ENCODE measurements around the gene RAET1L.
"Not testable (repeated sequence)": the region's sequence is repeated elsewhere in the genome, so short reads cannot be mapped to it uniquely, and the experiment has no call there.

RAET1L gene

GRCh38 chr6:150025201-150025917 lies at the start of gene RAET1L:
RAET1L (minus strand) TSS chr6:150025532; CDS start chr6:150025471, 61 bp downstream.
- DNase-seq (ENCODE audit: low read depth in 2 of 2) = no peak

GRCh38 chr6:150075034-150075421 lies 49.7 kb upstream of the RAET1L start:
- DNase-seq (ENCODE audit: low read depth in 2 of 2) = no peak

GRCh38 chr6:150074396-150075033 lies 49.2 kb upstream of the RAET1L start:
- not testable (repeated sequence) for DNase-seq (ENCODE audit: low read depth in 2 of 2)

- DNase-seq (ENCODE audit: low read depth in 2 of 2) = peak; percentile 28 to 43
These were observed 46.9 kb upstream of the RAET1L start for GRCh38 chr6:150072201-150072600.

- DNase-seq (ENCODE audit: low read depth in 2 of 2) = no peak
These were observed 45.0 kb upstream of the RAET1L start for GRCh38 chr6:150070236-150070818.

GRCh38 chr6:150069706-150070105 lies 44.4 kb upstream of the RAET1L start:
- DNase-seq (ENCODE audit: low read depth in 2 of 2) = no peak

GRCh38 chr6:150068720-150069648 lies 43.7 kb upstream of the RAET1L start, which contains the start of gene ULBP3:
ULBP3 (minus strand) TSS chr6:150069121; CDS start chr6:150069066, 55 bp downstream.
- DNase-seq (ENCODE audit: low read depth in 2 of 2) = peak; percentile 66 to 67

- DNase-seq (ENCODE audit: low read depth in 2 of 2) = no peak
These were observed 42.8 kb upstream of the RAET1L start for GRCh38 chr6:150068151-150068550.

GRCh38 chr6:150065083-150065482 lies 39.8 kb upstream of the RAET1L start:
- no peak for DNase-seq (ENCODE audit: low read depth in 2 of 2)

GRCh38 chr6:150063640-150064039 lies 38.3 kb upstream of the RAET1L start:
- DNase-seq (ENCODE audit: low read depth in 2 of 2) = no peak

- not testable (repeated sequence) for DNase-seq (ENCODE audit: low read depth in 2 of 2)
These were observed 34.6 kb upstream of the RAET1L start for GRCh38 chr6:150059973-150060372.

- DNase-seq (ENCODE audit: low read depth in 2 of 2) = no peak
These were observed 33.7 kb upstream of the RAET1L start for GRCh38 chr6:150058986-150059385.

- DNase-seq (ENCODE audit: low read depth in 2 of 2) = no peak
These were observed 33.0 kb upstream of the RAET1L start for GRCh38 chr6:150058231-150058792.

GRCh38 chr6:150057501-150057951 lies 32.2 kb upstream of the RAET1L start:
- no peak for DNase-seq (ENCODE audit: low read depth in 2 of 2)

GRCh38 chr6:150056916-150057315 lies 31.6 kb upstream of the RAET1L start:
- no peak for DNase-seq (ENCODE audit: low read depth in 2 of 2)

- no peak for DNase-seq (ENCODE audit: low read depth in 2 of 2)
These were observed 30.8 kb upstream of the RAET1L start for GRCh38 chr6:150056156-150056555.

GRCh38 chr6:150055131-150055530 lies 29.8 kb upstream of the RAET1L start:
- no peak for DNase-seq (ENCODE audit: low read depth in 2 of 2)

GRCh38 chr6:150053450-150053849 lies 28.1 kb upstream of the RAET1L start:
- DNase-seq (ENCODE audit: low read depth in 2 of 2) = no peak

GRCh38 chr6:150050846-150051245 lies 25.5 kb upstream of the RAET1L start:
- no peak for DNase-seq (ENCODE audit: low read depth in 2 of 2)

GRCh38 chr6:150048099-150048498 lies 22.8 kb upstream of the RAET1L start:
- no peak for DNase-seq (ENCODE audit: low read depth in 2 of 2)

- DNase-seq (ENCODE audit: low read depth in 2 of 2) = no peak
These were observed 21.6 kb upstream of the RAET1L start for GRCh38 chr6:150046943-150047342.
